Loucy (cell line): ENCODE results near the gene TBATA.

Experiments used
- H2AFZ ChIP-seq: fragments of 200-600 bp; sonication (generic); 2 replicates; pipeline ENCODE4 v1.6.0; 2016; ENCODE audit warnings: antibody characterized with exemption, mild to moderate bottlenecking, low read length, moderate library complexity
- H3F3A ChIP-seq: fragments of 200-600 bp; 2 replicates; pipeline ENCODE4 v1.6.0; 2016; ENCODE audit warnings: antibody characterized with exemption, low read depth, mild to moderate bottlenecking
- H3K27me3 ChIP-seq: fragments of 200-600 bp; sonication (generic); 2 replicates; pipeline ENCODE4 v1.6.1; 2014; ENCODE audit warnings: low read length, mild to moderate bottlenecking; ENCODE audit not compliant: insufficient read depth, poor library complexity, severe bottlenecking
- H3K36me3 ChIP-seq: fragments of 200-600 bp; sonication (generic); 2 replicates; pipeline ENCODE4 v1.6.1; 2016; ENCODE audit warnings: low read length; ENCODE audit not compliant: insufficient read depth
- H3K4me1 ChIP-seq: fragments of 200-600 bp; sonication (generic); 2 replicates; pipeline ENCODE4 v1.5.1; 2014; ENCODE audit warnings: low read length, mild to moderate bottlenecking; ENCODE audit not compliant: insufficient read depth, poor library complexity, severe bottlenecking
- H3K4me2 ChIP-seq: fragments of 200-600 bp; sonication (generic); 2 replicates; pipeline ENCODE4 v1.6.0; 2014; ENCODE audit warnings: antibody characterized with exemption, low read length, low read depth, mild to moderate bottlenecking; ENCODE audit not compliant: poor library complexity, severe bottlenecking
- H3K4me3 ChIP-seq: fragments of 200-600 bp; sonication (generic); 2 replicates; pipeline ENCODE4 v1.5.1; 2014; ENCODE audit warnings: low read length, mild to moderate bottlenecking, mixed read lengths; ENCODE audit not compliant: poor library complexity, severe bottlenecking
- H3K79me2 ChIP-seq: fragments of 200-600 bp; sonication (generic); 2 replicates; pipeline ENCODE4 v1.6.1; 2014; ENCODE audit warnings: low read length; ENCODE audit not compliant: insufficient read depth
- H3K9ac ChIP-seq: fragments of 200-600 bp; sonication (generic); 2 replicates; pipeline ENCODE4 v1.6.0; 2014; ENCODE audit warnings: mild to moderate bottlenecking, low read depth, low read length, moderate library complexity; ENCODE audit not compliant: poor library complexity, severe bottlenecking
- H3K9me2 ChIP-seq: fragments of 200-600 bp; sonication (generic); replicated peaks from 2 replicates; pipeline ENCODE4 v1.6.1; 2016; ENCODE audit warnings: low read depth, low read length, mixed read lengths
- H3K9me3 ChIP-seq: fragments of 200-600 bp; sonication (generic); 2 replicates; pipeline ENCODE4 v1.6.1; 2014; ENCODE audit warnings: mild to moderate bottlenecking, antibody characterized with exemption, low read length, low read depth; ENCODE audit not compliant: insufficient read depth
- H4K20me1 ChIP-seq: fragments of 200-600 bp; sonication (generic); 2 replicates; pipeline ENCODE4 v1.6.0; 2014; ENCODE audit warnings: antibody characterized with exemption, low read length, mild to moderate bottlenecking; ENCODE audit not compliant: insufficient read depth, poor library complexity, severe bottlenecking
- EZH2phosphoT487 ChIP-seq: fragments of 200-600 bp; IDR thresholded peaks from 2 replicates; pipeline ENCODE4 v1.6.1; 2018; ENCODE audit warnings: antibody characterized with exemption, mild to moderate bottlenecking, moderate library complexity, borderline replicate concordance
- TF ChIP-seq, protein P1 (sequence below): fragments of 200-600 bp; sonication (generic); conservative IDR thresholded peaks from 2 replicates; pipeline ENCODE4 v1.5.1; 2014; ENCODE audit warnings: mild to moderate bottlenecking, antibody characterized with exemption, low read length

TBATA gene

GRCh38 chr10:70730955-70731354 is 54.2 kb downstream of the TBATA start:
- Histone ChIP-seq H3K4me1 (no peaks in the 10 kb centered on the region), H3K36me3 (no peaks in the 10 kb centered on the region), H3K9me3 (no peaks in the 10 kb centered on the region), H4K20me1 (no peaks in the 10 kb centered on the region), H3K79me2 (no peaks in the 10 kb centered on the region), H3K4me3 (no peak overlapping the region), H3K4me2 (no peak overlapping the region), H3K27me3 (no peaks in the 10 kb centered on the region), H3K9ac (no peak overlapping the region), H3F3A (no peaks in the 10 kb centered on the region), H3K9me2 (no peaks in the 10 kb centered on the region), H2AFZ (no peak overlapping the region)
- TF ChIP-seq, protein P1, sequence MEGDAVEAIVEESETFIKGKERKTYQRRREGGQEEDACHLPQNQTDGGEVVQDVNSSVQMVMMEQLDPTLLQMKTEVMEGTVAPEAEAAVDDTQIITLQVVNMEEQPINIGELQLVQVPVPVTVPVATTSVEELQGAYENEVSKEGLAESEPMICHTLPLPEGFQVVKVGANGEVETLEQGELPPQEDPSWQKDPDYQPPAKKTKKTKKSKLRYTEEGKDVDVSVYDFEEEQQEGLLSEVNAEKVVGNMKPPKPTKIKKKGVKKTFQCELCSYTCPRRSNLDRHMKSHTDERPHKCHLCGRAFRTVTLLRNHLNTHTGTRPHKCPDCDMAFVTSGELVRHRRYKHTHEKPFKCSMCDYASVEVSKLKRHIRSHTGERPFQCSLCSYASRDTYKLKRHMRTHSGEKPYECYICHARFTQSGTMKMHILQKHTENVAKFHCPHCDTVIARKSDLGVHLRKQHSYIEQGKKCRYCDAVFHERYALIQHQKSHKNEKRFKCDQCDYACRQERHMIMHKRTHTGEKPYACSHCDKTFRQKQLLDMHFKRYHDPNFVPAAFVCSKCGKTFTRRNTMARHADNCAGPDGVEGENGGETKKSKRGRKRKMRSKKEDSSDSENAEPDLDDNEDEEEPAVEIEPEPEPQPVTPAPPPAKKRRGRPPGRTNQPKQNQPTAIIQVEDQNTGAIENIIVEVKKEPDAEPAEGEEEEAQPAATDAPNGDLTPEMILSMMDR, result no peak
- no peak for TF ChIP-seq EZH2phosphoT487

GRCh38 chr10:70729763-70730357 is 55.3 kb downstream of the TBATA start:
- Histone ChIP-seq H3K4me1 (no peaks in the 10 kb centered on the region), H3K36me3 (no peaks in the 10 kb centered on the region), H3F3A (no peaks in the 10 kb centered on the region), H3K4me3 (no peak overlapping the region), H3K9me2 (no peaks in the 10 kb centered on the region), H3K27me3 (no peaks in the 10 kb centered on the region), H2AFZ (no peak overlapping the region), H3K9me3 (no peaks in the 10 kb centered on the region), H3K4me2 (no peak overlapping the region), H4K20me1 (no peaks in the 10 kb centered on the region), H3K79me2 (no peaks in the 10 kb centered on the region), H3K9ac (no peak overlapping the region)
- no peak for TF ChIP-seq EZH2phosphoT487
- TF ChIP-seq, protein P1, result no peak

DNA sequence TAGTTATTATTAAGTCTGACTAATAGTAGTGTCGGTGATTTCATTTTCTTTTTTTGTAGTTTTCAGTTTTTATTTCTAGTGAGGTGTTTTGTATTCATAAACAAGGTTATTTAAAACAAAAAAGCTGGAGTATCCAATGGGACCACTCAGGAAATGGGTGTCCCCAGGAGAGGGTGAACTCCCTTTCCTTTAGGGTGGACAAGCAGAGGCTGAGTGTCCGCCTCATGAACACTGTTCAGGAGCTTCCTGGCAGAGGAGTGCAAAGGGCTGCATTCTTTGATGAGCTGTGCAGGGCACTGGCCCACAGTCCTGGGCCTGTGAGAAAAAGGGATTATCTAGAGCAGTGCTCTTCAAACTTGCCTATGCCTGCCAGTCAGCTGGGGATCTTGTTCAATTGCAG is 56.8 kb downstream of the TBATA start:
- TF ChIP-seq EZH2phosphoT487, result no peak
- TF ChIP-seq, protein P1, result no peak
- H3K36me3 ChIP-seq, result no peaks in the 10 kb centered on the region
- no peak overlapping the region for H3K4me2 ChIP-seq
- H3K27me3 ChIP-seq, result no peaks in the 10 kb centered on the region
- H2AFZ ChIP-seq, result no peak overlapping the region
- no peaks in the 10 kb centered on the region for H3K9me2 ChIP-seq
- no peaks in the 10 kb centered on the region for H3K79me2 ChIP-seq
- H3K9ac ChIP-seq, result no peak overlapping the region
- H3K4me1 ChIP-seq, result no peaks in the 10 kb centered on the region
- no peaks in the 10 kb centered on the region for H4K20me1 ChIP-seq
- no peaks in the 10 kb centered on the region for H3F3A ChIP-seq
- no peaks in the 10 kb centered on the region for H3K9me3 ChIP-seq
- H3K4me3 ChIP-seq, result no peak overlapping the region
